Stimulated activated CD8-positive, alpha-beta memory T cell treated with anti-CD3 and anti-CD28 coated beads, Interleukin-4, amount 100 ng/mL, for 24 hours (primary cell): ENCODE results near the gene SLC35F4.

ENCODE experiments used
- DNase-seq: peaks from one replicate; pipeline ENCODE4 v3.0.0-alpha.2; 2020; ENCODE audit warnings: low read depth

SLC35F4 gene

DNA sequence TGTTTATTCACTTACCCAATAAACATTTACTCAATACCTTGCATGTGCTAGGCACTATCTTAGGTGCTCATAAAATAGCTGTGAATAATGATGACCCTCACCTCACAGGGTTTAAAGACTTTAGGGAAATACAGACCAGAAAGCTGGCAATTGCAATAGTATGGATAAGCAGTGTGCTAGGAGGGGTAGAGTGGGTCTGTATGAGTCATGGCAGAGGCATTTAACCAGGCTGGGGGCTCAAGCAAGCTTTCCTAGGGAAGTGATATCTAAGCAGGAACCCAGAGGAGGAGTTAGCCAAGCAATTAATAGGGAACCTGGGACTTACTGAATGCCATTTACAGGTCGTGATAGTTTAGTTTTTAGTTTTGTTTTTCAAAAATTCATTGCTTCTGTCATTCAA, 248.4 kb downstream of the SLC35F4 start:
- no peak for DNase-seq

DNA sequence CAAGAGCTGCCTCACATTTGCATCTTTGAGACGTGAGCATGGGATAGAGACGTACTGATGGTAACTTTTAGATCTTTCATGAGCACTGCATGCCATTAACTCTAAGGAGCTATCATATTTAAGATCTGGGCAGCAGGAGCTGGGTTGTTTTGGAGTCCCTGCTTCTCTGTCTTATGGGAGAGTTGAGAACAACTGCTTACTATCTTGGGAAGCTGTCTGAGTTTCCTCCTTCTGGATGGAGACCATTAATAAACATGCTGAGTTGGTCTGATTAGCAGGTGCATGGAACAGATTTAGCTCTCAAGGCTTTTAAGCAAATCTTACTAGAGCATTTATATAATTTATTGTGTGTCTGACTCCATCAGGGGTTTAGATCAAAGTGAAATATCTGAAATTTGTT, 252.9 kb downstream of the SLC35F4 start:
- no peak for DNase-seq

DNA sequence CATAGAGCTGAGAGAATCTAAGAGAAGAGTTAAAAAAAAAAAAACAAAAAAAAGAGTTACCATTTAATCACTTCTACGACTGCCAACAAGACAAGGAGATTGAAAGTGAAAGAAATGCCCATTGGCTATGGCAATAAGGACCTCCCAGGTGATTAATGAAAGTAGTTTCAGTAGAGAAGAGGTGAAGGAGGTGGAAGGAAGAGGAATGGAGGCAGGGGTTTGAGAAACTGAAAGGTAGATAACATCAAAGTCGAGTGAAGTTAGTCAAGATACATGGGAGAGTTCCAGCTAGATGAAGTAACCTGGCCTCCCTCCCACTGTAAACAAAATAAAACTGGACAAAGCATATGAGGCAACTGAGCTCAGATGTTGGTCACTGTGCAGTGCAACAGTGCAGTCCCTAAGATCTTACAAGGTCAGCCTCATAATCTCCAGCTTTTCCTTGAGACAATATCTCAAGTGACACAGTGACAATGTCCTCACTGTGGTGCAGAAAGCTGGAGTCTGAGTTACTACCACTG, 254.3 kb downstream of the SLC35F4 start:
- no peak for DNase-seq

DNA sequence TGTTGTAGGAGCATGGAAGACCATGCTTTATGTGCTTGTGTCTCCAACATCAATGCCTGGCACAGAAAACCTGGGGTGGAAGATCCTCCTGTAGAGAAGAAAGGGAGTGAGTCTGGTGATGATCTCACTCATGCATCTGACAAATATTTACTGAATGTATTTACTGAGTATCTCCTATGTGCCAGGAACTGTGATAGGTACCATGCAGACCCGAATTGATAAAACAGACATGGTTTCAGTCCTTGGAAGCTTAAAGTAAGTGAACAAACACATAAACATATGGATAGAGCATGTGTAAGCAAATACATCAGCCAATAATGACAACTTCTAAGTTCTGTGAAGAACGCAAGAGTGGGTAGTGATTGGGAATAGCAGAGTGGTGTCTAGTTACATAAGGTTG, 255.3 kb downstream of the SLC35F4 start:
- DNase-seq = no peak

DNA sequence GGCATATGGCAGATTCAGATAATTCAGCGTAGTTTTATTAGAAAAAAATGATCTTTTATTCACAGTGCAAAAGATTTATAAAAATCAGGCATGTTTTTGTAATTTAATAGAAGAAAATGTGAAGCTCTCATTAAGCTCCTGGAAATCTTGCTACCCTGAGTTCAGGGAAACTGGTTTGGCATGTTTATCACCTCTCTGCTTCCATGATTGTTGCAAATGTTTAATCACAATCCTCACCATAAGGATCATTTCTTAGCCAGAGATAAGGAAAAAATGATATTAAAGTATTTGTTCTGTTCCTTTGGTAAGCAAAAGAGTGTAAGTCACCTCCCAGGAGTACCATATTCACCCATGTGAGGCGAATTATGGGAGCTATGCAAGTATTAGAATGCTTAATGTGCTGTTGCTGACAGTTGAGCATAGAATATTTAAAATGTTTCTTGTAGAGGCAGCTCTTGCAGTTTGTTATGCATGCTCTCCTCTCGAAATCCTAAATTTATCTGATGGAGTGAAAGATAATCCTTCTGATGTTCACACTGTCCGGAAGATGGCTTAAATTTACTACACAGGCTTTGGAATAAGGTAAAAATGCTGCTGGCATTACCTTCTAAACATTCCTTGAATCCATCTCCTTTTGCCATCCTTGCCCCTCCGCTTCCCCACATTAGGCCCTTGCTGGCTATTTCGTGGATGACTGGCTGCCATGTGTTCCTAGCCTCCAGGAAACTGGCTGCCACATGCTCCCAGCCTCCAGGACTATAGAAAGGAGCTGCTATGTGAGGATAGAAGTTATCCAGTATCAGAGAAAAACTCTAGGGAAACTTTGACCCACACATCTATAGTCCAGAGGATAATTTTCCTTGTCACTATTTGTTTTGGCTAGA, 256.5 kb downstream of the SLC35F4 start:
- DNase-seq = no peak

DNA sequence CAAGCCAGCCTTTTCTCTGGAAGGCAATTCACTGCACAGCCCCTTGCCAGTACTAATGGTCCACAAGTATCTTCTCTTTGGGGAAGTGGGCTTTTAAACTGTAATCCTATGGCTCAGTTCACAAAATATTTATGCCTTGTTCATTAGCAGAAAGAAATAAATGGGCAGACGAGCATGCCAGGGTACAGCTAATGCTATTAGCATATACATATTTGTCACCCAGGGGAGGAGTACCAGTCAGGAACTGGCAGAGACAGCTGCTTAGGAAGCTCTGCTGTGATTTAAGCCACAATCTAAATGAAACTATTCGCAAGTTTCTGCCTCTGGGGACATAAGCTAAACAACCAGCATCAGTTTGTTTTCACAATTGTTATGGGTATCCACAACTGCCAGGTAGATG, 258.8 kb downstream of the SLC35F4 start:
- no peak for DNase-seq

DNA sequence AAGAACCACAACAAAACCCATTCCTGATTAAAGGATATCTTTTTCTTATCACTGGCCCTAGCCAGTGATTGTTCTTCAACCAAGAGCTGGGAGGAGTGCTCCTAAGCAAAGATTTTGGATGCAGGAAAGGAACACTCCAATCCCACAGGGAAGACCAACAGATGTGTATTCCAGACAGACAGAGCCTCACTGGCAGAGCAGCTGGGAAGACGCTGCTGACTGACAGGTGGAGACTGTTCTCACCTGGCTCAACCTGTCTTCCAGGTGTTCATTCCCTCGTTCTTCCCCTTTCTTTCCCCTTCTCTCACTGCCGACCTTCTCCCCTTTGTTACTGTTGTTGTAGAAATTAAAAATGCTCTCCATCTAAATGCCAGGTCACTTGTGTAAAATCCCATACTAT, 282.5 kb downstream of the SLC35F4 start:
- no peak for DNase-seq

DNA sequence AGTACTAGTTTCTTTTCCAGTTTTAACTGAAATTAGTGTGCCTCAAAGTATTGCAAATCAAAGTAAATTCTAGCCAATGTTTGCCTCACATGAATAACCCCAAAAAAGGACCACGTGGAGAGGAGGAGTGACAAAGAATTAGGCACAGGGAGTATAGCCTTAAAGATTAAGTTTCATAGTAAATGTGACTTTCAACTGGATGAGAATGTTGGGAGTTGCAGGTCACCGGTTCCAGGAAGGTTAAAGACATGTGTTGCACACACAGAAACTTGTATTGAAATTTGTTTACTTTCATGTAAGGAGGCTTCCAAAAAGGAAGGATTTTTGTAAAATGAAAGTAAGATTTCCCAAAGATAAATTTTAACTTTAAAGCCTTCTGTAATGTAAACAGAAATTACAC, 283.1 kb downstream of the SLC35F4 start:
- DNase-seq = no peak

DNA sequence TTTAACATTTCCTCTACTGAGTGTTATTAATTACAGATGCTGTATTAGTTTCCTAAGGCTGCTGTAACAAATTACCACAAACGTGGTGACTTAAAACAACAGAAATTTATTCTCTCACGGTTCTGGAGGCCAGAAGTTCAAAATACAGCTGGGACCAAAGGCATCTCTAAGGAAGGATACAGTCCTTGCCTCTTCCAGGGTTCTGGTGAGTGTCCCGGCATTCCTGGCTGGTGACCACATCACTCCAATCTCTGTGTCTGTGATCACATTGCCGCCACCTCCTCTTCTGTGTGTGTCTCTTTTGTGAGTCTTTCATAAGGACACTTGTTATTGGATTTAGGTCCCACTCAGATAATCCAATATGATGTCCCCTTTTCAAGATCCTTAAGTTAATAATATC, 287.1 kb downstream of the SLC35F4 start:
- no peak for DNase-seq

DNA sequence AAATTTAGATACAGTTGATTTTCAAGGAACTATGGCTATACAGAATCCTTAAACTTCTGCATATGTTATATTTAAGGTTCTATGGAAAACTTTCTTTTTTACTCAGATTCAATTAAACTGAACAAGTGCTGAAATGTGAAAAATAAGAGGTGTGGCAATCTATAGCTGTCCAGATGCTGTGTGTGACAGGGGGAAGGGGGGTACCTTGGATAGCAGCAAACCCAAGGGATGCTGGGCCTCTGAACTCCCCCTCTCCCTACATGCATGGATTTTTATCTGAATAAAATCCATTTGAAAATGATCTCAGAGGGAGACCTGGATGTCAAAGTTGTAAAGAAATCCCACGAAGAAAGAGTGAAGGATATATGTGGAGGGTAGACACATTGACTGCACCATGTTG, 289.4 kb downstream of the SLC35F4 start:
- no peak for DNase-seq

DNA sequence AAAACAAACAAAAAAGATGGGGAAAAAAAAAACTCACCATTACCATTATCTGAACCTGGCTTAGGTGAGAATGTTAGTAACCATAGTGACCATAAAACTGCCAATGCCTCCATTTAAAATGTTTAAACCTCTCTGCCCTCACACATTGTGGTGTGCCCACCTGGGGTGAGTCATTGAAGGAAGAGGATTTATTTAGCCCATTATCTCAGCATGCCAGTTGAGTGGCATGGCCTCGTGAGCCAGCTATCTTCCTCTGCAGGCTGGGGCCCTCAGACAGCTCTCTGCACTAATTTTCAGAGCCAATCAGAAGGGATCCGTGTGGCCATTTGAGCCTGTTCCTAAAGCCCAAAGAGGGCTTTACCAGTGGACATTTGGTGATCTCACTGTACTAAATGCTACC, 290.4 kb downstream of the SLC35F4 start:
- DNase-seq = no peak

DNA sequence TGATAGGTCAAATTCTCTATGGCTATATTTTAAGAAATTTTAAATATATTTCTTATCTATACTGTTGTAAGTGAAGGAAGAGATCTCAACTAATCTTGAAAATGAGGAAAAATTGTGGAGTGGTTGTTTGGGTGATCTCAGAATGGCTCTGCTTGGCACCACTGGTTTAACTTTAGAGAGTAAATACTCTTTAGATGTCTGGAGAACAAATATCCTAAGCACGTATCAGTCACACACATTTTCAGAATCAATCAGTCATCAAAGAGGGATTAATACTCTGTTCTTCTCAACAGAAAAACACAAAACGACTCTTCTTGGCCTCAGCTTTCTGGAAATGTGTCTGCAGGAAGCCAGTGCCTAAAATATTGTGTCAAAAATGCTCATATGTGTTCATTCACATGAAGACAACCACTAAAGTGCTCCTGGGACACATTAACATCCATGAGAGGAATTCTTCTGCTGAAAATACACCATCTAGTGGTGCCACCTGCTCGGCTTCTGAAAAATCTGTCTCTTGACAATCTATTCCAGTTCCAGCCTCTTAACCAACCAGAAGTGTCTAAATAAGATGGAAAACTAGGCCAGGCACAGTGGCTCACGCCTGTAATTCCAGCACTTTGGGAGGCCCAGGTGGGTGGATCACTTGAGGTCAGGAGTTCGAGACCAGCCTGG, 291.1 kb downstream of the SLC35F4 start:
- no peak for DNase-seq

DNA sequence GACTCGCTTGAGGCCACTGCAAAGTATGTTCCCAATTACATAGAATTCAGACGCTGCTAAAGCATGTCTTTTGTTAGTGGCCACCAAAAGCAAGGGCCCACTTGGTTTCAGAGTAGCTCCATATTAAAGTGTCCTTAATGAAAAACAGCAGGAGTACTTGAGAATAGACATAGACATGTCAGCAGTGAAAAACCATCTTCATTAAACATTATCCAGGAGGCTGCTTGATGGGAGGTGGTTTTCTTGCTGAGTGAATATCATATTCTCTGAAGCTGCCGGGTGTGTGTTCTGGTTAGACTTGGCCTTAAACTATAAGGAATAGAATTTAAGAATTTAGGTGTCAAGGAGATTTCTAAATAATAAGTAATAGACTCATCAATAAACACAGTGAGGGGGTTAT, 292.7 kb downstream of the SLC35F4 start:
- no peak for DNase-seq

DNA sequence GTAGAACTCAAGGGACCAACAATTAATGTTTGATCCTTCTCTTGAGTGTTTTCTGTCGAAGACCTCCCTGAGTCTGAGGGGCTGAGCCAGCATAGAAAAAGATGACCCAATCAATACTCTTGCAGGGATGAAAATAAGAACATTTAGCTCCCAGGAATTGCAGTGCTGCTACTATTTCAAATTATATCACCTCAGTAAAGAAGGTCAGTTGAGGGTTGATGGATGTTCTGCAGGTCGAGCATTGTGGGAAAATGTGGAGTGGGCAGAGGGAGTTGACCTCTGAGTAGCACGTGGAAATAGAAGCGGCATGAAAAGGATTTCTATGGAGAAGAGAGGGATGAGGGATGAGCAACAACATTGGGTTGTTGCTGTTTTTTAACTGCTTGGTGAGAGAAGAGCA, 297.3 kb downstream of the SLC35F4 start:
- no peak for DNase-seq

DNA sequence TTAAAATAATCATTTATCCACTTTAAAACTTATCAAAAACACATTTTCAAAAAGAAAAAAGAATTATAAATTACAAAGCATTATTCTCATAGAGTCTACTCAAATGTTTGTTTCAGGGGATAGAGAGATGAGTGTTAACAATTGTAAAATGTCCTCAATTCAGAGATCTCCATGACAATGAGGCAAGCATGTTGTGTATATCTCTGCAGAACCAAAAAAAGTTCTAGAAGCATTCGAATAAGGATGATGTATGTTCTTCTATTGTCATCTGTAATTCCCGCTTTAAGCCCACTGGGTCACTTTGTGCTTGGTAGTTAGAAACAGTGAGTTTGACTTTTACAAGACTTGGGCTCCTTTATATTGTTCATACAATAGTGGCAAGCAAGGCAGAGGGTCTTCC, 298.7 kb downstream of the SLC35F4 start:
- DNase-seq = no peak

DNA sequence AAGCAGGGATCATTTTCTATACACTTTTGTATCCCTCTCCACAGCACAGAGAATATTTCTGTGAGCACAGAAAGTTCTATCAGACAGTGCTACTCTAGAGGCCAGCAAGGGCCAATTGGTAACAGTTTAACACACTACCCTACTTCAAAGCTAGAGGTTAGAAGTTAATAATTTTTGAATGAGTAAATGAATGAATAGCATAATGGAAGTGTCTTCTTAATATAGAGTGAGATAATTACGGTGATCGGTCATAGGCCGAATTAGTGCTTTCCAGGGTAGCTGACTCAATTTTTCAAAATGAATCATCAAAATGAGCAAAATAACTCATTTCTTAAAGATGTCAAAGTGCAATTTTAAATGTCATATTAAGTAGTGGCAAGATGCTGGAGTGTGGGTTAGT, 305.2 kb downstream of the SLC35F4 start:
- no peak for DNase-seq

DNA sequence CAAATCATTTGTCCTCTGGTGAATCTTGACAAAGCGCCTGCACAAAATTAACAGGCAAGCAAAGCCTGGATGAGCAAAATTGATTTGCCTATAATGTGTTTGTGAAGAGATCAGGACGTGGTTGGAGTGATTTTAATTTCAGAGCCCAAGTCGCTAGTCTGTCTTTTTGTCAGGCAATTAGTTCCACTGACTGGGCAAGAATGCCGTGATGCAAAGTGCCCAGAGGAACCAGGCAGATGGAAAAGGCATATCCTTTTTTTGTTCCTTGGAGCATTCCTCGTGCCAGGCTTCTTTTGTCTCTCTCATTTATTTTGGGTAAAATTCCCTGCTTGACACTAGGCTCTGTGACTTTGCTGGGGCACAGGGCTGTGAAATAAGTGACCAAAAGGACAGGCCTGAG, 306.3 kb downstream of the SLC35F4 start:
- no peak for DNase-seq

DNA sequence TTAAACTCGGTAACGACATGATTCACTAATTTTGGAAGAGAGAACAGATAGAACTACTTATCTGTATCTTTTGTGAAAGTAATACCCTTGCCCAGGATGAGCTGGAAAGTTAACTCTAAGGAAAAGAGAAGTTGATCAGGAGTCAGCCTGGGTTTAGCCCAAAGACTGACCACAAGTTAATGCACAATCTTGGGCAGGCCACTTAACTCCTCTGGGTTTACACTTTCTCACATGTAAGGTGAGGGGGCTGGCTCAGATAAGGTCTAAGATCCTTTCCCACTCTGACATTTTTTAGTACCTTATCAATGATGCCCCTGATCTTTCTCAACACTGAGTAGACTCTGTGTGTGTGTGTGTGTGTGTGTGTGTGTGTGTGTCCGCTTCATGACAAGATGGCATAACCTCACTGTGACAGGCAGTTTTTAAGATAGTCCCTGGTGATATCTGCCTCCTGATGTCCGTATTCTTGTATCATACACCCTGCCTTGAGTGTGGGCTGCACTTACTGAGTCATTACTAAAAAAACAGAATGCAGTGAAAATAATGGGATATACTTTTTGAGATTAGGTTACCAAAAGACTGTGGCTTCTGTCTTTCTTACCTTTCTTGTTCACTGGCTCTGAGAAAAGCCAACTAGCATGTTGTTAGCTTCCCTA, 316.0 kb downstream of the SLC35F4 start:
- DNase-seq = no peak

DNA sequence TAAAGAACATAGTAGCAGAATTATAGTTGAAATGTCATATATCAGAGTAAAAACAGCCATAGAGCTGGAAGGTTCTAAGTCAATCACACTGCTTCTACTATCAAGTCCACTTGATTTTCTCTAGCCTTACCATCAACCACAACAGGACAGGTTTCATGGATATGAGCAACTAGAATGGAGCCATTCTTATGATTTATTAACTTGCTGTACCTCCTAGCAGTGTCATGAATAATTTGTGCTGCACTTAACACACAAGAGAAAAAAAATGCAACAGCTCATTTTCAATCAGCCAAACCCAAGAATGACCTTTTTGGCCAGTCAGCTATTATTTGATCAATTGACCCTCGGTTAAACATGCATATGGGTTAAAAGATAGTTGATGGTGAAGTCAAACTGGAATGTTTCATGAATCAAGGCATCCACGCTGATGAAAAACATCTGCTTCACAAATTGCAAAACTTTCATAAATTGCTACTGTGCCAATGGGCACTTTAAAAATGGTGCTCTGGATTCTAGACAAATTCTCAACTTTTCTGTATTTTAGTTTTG, 316.8 kb downstream of the SLC35F4 start:
- no peak for DNase-seq

DNA sequence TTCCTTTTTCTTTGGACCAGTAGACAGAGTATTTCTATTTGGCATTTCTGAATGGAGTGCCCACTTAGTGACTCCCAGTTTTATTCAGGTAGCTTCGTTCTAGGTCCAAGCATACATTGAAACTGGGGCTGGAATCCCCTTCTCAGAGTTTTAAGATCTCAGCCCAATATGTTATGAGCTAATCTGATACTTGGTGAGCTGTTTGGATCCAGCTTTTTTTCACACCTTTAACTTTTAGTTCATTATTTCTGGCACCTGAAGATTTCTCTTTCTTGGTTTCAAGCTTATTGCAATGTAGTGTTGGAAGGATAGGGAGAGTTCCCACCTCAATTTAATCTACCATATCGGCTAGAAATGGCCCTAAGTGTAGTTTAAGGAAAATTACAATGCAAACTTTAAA, 318.8 kb downstream of the SLC35F4 start:
- no peak for DNase-seq

DNA sequence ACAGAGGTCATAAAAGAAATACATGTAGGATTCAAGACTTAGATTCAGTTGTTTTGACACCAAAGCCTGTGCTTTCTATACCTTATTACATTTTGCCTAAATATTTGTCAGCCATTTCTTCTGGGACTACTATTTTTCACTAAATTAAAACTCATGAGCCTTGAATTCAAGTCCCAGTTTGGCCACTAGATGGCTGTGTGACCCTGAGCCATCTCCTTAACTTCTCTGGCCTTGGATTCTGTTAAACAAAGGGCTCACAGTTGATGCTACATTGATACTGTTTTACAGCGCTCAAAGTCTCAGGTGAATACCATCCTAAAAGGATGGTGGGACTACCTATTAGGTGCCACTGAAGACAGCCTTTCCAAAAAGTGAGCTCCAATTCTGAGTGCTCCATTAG, 332.7 kb downstream of the SLC35F4 start:
- DNase-seq = no peak

DNA sequence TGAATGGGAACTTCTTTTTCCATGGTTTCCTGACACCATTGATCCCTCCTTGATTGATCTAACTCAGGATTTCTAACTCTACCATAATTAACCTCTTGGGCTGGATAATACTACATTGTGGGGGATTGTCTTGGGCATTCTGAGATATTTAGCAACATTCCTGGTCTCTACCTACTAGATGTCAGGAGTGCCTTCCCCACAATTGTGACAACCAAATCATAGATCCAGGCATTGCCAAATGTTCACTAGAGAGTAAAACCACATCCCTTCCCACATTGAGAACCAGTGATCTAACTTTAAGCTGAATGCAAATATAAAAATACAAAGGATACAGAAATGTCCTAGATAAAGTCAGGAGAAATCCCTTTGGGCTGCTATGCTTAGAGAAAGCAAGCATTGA, 335.3 kb downstream of the SLC35F4 start:
- DNase-seq = no peak

DNA sequence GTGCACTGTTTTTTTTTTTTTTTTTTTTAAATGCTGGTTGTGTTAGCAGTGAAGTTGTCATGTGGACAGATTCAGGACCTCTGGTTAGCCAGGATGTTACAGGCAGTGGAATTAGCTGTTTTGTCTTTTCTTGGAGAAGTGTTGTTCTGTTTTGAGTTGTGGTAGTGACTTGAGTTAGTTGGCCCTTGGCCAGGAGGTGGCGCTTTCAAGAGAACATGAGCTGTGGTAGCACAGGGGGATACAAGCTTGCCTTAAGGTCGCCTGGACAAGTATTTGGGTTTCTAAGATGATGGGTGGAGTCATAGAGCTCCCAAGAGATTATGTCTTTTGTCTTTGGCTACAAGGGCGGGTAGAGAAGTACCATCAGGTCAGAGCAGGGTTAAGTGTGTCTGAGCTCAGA, 338.9 kb downstream of the SLC35F4 start:
- no peak for DNase-seq
